DMS153 treated with DMSO at 0.1 percent for 48 hours (cell line): ENCODE data around the gene RASL11B.
A peak's percentile ranks its signal among the peaks of the same experiment; 100 is the strongest.
"Not testable (repeated sequence)": the region's sequence is repeated elsewhere in the genome, so short reads cannot be mapped to it uniquely, and the experiment has no call there.

Experiments
- DNase-seq: peaks from one replicate; lab custom pipeline; 2025; ENCODE audit not compliant: unreplicated experiment; lab: John Stamatoyannopoulos, UW

Gene RASL11B, protein sequence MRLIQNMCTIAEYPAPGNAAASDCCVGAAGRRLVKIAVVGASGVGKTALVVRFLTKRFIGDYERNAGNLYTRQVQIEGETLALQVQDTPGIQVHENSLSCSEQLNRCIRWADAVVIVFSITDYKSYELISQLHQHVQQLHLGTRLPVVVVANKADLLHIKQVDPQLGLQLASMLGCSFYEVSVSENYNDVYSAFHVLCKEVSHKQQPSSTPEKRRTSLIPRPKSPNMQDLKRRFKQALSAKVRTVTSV

GRCh38 chr4:52861879-52862616, at the start of gene RASL11B:
Gene RASL11B (plus strand): TSS chr4:52862317. CDS start chr4:52862508, 191 bp downstream.
- peak; percentile 48 for DNase-seq

- no peak for DNase-seq
These were observed 48.6 kb upstream of the RASL11B start for GRCh38 chr4:52813546-52813945.

GRCh38 chr4:52822583-52822971, 39.5 kb upstream of the RASL11B start:
- no peak for DNase-seq

DNA sequence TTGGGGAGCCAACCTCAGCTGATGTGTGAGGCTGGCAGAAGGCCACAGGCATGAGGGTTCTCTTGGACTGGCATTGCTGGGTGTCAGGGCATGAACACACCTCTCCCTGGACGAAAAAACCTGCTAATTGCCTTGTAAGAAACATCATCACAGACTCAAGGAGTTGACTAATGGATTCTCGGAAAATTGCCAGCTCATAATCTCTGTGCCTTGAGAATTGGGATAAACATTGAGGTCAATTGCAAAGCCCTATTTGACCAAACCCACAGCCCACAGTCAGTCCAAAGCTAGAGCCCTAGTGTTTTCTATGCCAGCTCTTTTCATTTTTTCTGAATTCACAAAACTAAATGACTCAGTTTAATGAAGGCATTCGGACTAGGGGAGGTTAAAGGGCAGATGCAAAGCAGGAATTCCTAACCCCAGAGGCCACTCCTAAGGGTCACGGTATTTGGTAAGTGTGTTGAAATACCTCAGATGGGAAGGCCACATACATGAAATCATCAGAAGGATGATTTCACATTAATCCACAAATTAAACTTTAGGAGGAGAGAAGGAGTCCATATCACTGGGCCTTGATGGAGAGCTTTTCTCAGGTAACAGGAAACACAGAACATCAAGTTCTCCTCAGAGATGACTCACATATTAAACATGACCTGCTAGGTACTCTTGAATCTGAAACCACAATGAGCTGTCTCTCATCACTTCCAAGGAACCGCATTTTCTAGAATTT, 39.0 kb upstream of the RASL11B start:
- DNase-seq, result no peak

- no peak for DNase-seq
These were observed 38.4 kb upstream of the RASL11B start for GRCh38 chr4:52823702-52824092.

- no peak for DNase-seq
These were observed 37.9 kb upstream of the RASL11B start for GRCh38 chr4:52824270-52824602.

DNA sequence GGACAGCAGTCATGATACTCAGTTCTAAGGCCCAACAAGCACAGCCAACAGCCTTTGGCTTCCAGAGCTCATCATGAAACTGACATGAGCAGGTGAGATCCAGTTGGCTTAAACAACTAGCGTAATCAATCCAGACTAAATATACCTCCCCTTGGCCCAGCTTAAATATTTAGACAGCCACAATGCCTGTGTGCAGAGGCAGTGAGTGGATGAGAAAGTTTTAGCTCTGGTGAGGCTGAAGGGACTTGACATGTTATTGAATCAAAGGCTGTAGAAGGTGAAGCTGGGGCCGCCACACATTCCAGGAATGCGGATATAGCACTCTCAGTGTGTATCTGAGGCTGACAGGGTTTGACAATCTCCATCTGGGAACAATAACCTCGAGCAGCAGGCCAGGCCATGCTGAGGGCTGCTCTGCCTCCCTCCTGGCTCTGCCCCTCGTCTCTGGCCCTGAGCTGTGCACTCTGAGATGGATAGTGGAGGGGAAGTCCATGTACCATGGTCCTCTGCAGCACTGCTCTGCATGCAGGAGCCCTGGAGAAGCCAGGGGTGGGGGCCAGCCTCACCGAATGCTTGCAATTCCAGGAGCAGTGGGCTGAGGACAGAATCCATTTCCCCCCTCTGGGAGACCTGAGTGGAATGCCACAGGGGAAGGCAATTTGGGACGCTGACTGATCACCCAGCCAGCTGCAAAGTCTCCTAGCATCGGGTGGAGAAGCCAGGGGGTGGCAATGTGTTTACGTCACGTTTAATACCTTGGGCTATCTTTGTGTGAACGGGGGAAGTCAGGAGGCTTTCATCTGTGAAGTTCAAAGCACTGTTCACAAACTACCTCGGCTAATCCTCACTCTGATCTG, 37.3 kb upstream of the RASL11B start:
- DNase-seq, result no peak

DNA sequence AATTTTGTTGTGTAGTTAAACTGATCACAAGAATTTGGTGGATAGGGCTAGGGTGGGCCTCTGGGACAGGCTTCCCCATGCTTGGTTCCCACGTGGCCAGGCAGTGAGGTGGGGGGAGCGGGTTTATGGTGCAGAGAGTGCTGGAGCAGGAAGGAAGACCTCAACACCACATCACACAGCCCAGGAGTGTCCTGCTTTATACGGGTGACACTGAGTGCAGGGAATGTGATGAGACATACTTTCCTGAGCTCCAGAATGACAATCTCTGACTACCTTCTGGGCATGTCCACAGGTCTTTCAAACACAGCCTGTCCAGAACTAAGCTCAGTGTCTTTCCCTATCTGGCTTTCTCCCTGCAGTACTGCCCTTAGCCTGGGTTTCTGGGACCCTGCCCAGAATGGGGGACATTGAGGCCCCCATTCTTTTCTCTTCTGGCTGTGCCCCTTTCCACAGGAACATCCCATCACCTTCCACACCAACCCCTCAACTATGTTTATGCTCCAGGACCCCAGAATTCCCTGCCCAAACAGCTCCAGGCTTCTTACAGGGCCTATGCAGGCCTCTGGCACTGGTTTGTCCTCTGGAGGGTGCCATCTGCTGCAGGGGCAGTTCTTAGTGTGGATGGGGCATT, 36.5 kb upstream of the RASL11B start:
- no peak for DNase-seq

DNA sequence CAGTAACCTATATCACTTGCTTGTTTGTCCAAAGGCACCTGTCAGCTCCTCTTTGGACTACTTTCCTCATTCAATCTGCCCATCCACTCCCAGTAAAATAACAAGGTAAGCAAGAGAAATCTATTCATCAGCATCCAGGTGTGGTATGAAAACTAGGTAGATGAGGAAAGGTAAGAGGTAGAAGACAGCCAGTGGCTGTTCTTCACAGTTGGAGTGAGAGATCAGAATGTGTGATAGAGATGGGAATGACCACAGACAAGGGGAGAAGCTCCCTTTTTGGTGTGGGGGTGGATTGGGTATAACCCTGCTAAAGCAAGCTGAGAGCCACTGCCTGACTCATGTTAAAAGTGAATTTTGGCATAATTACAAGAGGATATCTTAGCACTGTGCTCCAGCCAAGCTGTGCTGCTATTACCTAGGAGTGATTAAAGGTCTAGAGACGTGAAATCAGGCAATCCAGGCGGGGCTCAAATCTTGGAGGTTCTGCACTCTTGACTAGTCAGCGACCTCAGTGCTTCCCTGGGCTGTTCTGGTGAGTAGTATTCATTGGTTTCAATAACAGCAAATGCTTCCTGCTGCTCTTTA, 28.1 kb upstream of the RASL11B start:
- DNase-seq, result no peak

DNA sequence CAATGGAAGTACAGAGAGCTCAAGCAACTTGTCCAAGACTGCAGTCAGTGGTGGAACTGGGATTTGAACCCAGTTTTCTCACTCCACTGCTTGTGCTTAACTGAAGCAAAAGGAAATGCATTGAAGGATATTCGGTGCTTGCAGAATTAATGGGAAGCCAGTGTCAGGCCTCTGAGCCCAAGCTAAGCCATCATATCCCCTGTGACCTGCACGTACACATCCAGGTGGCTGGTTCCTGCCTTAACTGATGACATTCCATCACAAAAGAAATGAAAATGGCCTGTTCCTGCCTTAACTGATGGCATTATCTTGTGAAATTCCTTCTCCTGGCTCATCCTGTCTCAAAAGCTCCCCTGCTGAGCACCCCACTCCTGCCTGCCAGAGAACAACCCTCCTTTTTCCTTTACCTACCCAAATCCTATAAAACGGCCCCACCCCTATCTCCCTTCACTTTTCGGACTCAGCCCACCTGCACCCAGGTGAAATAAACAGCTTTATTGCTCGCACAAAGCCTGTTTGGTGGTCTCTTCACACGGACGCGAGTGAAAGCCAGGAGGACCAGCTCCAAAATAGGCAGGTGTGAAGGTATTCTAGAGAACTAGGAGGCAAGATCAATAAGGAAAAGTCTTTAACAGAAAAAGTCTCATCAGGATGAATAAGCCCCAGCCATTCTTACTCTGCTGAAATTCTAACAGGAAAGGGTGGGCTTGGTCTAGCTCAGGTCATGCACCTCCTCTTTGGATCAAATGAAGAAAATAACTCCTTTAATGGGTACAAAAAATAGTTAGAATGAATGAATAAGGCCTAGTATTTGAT, 27.3 kb upstream of the RASL11B start:
- DNase-seq, result not testable (repeated sequence)

DNA sequence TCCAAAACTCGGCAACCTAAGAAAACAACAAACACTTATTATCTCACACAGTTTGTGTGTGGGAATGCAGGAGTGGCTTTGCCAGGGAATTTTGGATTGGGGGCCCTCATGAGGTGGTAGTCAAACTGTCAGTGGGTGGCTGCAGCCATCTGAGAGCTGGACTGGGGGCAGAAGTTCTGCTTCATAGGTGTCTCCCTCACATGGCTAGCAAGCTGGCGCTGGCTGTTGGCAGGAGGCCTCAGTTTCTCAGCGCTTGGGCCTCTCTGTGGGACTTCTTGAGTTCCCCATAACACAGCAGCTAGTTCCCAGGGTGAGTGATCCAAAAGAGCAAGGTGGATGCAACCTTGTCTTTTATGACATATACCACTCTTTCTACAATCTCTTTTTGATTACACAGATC, 26.0 kb upstream of the RASL11B start:
- no peak for DNase-seq

- DNase-seq, result no peak
These were observed 25.4 kb upstream of the RASL11B start for GRCh38 chr4:52836678-52837077.

- no peak for DNase-seq
These were observed 24.2 kb upstream of the RASL11B start for GRCh38 chr4:52837716-52838558.

DNA sequence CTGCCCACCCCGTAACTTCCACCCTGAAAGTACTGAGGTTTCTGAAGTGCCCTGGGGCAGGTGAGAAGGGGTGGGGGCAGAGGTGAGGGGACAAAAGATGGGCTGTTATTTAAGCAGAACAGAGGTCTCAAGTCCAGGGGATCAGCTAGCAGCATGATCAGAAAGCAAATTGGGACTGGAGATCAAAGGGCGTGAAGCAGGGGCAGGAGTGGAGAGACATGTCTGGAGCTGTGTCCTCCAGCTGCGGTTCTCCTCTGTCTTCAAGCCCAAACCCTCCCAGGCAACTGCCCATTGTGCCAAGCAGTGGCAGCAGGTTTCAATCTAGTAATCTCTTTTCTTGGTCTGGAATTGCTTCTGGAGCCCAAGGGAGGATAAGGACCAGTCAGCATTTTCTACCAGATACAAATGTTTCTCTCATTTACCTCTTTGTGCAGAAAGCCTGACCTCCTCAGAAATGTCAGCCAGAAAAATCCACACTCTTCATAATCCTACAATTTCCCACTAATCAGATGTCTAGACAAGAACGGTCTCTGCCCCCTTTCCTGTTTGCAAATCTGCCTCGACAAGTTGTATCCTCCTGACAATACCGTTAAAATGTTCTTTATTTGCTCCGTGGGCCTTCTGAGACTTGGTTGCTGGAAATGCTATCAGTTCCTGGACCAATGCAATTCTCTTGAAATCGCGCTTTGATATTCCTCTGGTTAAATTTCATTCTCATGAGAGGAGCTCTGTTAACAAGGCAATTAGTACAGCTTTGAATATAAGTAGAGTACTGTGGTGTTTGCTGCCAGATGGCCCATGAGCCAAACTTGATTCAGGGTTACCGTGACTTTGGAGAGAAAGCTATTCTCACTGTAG, 23.2 kb upstream of the RASL11B start:
- no peak for DNase-seq

DNA sequence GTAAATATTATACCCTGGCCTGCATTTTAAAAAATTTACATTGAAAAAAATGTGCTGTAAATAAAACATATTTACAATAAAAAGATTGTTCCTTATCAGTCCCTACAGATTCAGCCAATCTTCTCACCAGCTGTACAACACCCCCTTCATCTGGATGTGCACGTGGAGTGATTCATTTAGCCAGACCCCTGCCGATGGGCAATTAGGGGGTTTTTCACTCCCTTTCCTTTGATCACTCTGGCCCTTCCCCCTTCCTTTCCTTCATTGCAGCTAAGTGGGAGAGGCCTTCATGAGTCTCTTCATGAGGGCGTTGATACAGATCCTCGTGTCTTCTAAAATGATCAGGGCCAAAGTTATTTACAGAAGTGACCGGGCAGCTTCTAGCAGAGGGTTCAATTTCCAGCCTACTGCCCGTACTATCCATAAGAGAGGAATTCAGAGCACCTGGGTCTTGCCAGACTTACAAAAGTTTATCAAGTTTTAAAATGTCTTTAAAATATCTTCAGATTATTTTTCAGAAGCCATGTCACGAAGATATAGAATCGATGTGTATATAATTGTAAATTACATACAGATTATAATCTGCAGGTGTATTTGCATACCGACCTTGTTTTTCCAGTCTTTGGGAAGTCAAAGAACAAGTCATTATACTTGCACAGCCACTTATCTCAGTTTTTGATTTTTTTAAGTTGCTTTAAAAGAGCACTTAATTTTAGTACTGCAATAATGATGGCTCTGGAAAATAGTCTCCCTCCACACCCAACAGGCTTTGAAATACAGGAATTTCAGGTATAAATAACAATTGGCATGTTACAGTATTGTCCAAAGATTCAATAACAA, 21.4 kb upstream of the RASL11B start:
- no peak for DNase-seq

- DNase-seq, result no peak
These were observed 20.2 kb upstream of the RASL11B start for GRCh38 chr4:52841682-52842456.
